ENCODE measurements around the gene ESRRA. TPM values are rescaled to one million over a fixed set of nuclear protein-coding genes. Genes with fewer than 3 reads are reported as not detected.
"Not testable (repeated sequence)": the region's sequence is repeated elsewhere in the genome, so short reads cannot be mapped to it uniquely, and the experiment has no call there.

The ESRRA gene
- polyA plus RNA-seq, 3 donors = 16.6 to 30.5 (median 26.3) TPM

DNA sequence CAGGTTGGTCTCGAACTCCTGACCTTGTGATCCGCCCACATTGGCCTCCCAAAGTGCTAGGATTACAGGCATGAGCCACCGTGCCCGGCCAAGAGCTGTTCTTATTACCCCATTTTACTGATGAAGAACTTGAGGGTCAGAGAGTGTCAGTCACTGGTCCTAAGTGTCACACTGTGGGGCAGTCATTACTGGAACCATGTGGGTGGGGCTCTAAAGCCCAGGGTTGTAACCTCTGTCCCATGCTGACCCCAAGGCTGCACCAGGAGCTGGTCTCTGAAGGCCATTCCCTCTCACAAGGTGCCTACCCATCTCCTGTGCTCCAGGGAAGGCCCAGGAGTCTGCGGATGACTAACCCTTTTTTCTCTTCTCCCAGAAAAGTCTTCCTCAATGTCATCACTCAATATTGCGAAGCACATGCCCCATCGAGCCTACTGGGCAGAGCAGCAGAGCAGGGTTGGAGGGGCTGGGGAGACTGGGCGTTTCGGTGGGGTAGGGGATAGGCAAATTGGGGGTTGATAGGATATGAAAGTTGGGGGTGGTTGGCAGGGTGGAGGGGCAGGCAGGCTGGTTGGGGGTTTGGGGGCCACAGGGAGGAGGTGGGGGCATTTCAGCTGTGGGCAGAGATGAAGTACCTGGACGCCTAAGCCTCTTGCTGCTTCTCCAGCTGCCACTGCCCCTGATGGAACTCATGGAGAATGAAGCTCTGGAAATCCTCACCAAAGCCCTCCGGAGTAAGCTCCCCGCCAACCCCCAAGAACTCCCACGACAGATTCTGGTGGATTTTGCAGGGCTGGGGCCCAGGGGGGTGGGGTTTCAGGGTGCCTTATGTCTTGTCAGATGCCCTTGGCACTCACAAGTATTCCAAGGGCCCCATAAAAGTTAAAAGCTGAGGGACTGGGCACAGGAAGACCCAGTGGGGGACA lies 2.0 kb upstream of the ESRRA start:
- DNase-seq (ENCODE audit: extremely low read depth in 1 of 11, low read depth in 9 of 11, low spot score in 4 of 11) = no peak

DNA sequence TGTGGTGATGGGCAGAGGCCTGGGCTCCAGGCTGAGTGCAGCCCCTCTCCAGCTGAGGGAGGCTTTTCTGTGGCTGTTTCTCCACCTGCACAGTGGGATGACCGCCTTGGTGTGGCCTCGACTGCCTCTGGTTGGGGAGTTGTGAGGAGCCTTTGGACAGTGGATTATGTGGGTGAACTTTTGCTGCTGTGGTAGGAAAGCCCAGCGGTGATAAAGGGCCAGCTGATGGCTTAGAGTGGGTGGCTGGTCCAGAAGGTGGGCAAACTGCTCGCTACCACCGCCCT lies 1.4 kb upstream of the ESRRA start:
- no peak for DNase-seq (ENCODE audit: extremely low read depth in 1 of 11, low read depth in 9 of 11, low spot score in 4 of 11)

DNA sequence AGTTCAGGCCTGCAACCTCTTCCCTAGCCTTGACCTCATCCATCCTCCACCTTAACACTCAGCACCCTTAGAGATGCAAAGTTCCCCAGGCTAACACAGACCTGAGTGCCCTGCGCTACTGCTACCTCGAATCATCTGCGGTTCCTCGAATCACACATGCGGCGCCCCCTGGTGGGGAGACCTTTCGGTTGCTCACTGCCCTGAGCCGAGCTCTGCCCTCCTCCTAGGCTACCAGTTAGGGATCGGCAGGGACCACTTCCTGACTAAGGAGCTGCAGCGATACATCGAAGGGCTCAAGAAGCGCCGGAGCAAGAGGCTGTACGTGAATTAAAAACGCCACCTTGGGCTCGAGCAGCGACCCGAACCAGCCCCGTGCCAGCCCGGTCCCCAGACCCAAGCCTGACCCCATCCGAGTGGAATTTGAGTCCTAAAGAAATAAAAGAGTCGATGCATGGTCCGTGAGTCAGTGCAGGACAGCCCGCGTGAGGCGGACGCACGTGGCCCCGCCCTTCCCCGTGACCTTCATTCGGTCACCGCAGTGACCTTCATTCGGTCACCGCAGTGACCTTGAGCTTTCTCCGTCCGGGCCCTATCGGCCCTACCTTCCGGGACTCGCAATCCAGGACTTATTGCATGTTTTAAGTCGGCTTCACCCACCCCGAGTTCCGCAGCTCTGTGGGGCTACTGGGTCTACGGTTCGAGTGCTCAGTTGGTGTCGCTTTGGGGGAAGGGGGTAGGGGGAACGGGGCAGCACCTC lies 830 bp upstream of the ESRRA start:
- DNase-seq (ENCODE audit: extremely low read depth in 1 of 11, low read depth in 9 of 11, low spot score in 4 of 11) = peak in 9 of 11 donors; percentile 71 to 86 (median 82)

DNA sequence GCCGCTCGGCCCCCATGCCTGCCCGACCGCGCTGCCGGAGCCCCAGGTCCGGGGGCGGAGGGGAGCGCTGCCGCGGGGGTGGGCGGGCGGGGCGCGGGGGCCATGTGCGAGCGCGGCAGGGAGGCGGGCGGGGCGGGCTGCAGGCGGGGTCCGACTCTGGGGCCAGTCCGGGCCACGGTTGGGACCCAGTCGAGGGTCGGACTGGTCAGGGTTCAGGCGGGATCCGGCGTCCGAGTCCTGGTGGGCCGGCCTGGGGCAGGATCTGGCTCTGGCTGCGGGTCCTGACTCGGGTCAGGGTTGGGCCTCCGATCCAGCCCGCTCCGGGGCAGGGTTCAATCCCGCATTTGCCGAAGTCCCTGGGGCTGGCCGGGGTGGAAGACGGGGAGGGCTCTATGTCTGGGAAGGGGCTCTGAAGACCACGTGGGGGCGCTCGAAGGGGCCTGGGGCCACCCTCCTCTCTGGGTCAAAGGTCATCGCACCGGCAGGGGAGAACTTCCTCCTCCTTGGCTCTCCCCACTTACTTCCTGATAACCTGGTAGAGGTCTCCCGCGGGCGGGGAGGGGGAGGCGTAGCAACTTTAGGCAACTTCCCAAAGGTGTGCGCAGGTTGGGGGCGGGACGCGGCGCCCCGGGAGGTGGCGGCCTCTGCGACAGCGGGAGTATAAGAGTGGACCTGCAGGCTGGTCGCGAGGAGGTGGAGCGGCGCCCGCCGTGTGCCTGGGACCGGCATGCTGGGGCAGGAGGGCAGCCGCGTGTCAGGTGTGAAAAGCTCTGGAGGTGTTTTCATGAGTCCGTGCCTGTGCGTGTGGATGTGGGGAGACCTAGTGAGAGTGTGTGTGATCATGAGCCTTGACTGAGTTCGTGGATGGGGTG lies 603 bp downstream of the ESRRA start:
- DNase-seq (ENCODE audit: extremely low read depth in 1 of 11, low read depth in 9 of 11, low spot score in 4 of 11) = no peak

DNA sequence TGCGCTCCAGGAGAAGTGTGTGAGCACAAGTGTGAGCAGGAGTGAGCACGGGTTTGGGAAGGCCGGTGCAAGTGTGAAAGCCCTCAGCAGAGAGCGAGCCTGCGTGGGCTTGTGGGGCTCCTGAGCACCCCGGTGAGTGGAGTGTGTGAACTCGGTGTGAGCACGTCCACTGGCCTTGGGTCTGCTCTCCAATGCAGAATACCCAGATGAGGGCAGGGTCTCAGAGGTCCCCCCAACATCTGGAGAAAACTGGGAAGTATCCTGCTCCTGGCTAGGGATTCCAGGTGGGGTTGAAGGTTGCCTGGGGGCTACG lies 1.2 kb downstream of the ESRRA start:
- no peak for DNase-seq (ENCODE audit: extremely low read depth in 1 of 11, low read depth in 9 of 11, low spot score in 4 of 11)

DNA sequence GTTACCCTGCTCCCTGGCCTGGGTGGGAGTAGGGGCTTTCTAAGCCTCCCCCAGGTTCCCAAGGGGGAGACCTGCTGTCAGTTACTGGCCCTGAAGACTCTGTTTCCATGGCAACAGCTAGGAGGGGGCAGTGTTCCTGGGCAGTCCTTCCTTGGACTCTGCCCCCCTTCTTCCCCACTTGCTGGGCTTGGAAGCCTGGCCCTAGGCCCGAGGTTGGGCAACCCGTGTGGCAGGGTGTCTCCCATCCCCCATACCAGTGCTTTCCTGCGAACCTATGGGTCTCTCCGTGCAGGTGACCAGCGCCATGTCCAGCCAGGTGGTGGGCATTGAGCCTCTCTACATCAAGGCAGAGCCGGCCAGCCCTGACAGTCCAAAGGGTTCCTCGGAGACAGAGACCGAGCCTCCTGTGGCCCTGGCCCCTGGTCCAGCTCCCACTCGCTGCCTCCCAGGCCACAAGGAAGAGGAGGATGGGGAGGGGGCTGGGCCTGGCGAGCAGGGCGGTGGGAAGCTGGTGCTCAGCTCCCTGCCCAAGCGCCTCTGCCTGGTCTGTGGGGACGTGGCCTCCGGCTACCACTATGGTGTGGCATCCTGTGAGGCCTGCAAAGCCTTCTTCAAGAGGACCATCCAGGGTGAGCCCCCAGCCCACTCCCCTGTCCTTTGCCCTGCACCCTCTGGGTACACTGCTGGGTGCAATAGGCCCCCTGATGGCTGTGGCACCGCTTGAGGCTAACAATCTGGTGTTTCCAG lies 1.7 kb downstream of the ESRRA start:
- DNase-seq (ENCODE audit: extremely low read depth in 1 of 11, low read depth in 9 of 11, low spot score in 4 of 11) = no peak

DNA sequence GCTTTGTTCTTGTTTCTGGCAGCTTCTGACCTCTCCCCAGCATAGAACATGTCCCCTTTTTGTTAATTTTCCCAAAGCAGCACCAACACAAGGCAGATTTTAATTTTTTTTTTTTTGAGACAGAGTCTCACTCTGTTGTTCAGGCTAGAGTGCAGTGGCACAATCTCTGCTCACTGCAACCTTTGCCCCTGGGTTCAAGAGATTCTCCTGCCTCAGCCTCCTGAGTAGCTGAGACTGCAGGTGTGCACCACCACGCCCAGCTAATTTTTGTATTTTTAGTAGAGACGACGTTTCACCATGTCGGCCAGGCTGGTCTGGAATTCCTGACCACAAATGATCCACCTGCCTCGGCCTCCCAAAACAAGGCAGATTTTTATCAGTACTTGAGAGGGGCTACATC lies 2.5 kb downstream of the ESRRA start:
- DNase-seq (ENCODE audit: extremely low read depth in 1 of 11, low read depth in 9 of 11, low spot score in 4 of 11) = not testable (repeated sequence)

DNA sequence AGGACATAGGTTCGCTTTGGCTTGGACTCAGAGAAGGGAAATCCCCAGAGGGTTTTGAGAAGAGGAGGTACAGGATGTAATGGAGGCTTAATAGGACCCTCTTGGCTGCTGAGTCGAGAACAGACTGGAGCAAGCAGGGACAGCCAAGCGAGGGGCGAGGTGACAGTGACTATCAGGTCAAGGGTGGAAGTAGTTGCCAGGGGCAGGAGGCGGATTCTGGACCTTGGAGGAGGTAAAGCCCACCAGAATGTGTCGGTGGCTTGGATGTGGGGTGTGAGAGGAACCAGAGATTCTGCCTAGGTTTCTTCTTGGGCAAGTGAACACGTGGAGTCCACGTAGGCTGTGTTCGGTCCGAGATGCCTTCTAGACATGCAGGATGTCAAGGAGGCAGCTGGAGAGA lies 7.6 kb downstream of the ESRRA start:
- no peak for DNase-seq (ENCODE audit: extremely low read depth in 1 of 11, low read depth in 9 of 11, low spot score in 4 of 11)

DNA sequence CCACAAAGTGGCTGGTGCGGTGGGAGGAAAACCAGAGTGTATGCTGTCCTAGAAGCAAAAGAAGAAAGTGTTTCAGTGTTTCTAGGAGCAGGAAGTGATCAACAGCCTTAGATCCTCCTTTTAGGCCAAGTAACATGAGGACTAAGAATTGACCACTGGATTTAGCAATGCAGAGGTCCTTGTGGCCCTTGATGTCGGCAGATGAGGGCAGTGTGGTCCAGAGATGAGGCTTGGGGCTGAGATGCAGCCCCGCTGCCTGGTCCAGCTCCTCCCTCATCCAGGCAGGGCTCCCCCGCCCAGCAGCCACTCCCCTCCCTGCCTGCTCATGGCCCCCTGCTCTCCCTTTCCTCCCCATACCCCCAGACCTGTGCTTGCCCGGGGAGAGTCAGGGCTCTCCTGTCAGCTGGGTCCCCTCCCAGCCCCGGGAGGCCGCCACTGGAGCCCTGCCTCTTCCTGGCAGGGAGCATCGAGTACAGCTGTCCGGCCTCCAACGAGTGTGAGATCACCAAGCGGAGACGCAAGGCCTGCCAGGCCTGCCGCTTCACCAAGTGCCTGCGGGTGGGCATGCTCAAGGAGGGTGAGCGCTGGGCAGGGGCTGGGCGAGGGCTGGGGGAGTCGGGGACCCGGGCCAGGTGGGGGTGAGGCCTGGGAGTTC lies 8.3 kb downstream of the ESRRA start:
- DNase-seq (ENCODE audit: extremely low read depth in 1 of 11, low read depth in 9 of 11, low spot score in 4 of 11) = no peak

DNA sequence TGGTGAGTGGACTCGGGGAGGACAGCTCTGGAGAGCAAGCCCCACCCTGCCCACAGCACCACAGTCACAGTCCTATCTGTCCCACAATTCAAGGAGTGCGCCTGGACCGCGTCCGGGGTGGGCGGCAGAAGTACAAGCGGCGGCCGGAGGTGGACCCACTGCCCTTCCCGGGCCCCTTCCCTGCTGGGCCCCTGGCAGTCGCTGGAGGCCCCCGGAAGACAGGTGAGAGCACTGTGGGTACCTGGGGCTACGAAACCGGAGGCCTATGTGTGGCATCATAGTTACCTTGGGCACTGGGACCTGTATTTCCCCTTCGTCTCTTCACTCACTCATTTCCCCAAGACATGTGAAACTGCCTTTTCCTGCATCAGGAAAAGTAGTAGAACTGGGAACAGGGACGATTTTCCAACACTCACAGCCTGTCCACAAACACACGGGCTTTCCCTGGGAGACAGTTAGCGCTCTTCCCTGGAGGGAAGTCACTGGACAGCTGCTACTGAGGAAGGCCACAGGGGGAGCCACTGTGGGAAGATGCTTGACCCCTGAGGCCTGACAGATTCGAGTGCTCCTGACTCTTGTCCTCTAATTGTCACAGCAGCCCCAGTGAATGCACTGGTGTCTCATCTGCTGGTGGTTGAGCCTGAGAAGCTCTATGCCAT lies 9.0 kb downstream of the ESRRA start:
- DNase-seq (ENCODE audit: extremely low read depth in 1 of 11, low read depth in 9 of 11, low spot score in 4 of 11) = no peak

DNA sequence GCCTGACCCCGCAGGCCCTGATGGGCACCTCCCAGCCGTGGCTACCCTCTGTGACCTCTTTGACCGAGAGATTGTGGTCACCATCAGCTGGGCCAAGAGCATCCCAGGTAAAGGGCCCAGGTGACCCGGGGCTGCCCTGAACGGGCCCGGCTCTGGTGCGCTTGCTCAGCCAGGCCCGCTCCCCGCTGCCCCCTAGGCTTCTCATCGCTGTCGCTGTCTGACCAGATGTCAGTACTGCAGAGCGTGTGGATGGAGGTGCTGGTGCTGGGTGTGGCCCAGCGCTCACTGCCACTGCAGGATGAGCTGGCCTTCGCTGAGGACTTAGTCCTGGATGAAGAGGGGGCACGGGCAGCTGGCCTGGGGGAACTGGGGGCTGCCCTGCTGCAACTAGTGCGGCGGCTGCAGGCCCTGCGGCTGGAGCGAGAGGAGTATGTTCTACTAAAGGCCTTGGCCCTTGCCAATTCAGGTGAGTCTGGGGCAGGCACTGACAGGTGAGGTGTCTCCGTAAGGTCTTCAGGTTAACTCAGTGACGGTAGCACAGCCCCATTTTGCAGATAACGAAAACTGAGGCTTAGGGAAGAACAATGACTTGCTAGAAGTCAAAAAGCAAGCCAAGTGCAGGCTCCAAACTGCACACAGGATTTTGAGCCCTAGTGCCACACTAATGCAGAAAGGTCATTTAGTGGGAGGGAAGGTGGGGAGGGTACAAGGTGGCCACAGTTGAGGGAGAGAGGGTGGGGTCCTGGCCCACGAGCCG lies 9.7 kb downstream of the ESRRA start:
- no peak for DNase-seq (ENCODE audit: extremely low read depth in 1 of 11, low read depth in 9 of 11, low spot score in 4 of 11)

DNA sequence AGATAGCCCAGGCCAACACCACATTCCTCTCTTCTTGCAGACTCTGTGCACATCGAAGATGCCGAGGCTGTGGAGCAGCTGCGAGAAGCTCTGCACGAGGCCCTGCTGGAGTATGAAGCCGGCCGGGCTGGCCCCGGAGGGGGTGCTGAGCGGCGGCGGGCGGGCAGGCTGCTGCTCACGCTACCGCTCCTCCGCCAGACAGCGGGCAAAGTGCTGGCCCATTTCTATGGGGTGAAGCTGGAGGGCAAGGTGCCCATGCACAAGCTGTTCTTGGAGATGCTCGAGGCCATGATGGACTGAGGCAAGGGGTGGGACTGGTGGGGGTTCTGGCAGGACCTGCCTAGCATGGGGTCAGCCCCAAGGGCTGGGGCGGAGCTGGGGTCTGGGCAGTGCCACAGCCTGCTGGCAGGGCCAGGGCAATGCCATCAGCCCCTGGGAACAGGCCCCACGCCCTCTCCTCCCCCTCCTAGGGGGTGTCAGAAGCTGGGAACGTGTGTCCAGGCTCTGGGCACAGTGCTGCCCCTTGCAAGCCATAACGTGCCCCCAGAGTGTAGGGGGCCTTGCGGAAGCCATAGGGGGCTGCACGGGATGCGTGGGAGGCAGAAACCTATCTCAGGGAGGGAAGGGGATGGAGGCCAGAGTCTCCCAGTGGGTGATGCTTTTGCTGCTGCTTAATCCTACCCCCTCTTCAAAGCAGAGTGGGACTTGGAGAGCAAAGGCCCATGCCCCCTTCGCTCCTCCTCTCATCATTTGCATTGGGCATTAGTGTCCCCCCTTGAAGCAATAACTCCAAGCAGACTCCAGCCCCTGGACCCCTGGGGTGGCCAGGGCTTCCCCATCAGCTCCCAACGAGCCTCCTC lies 10.6 kb downstream of the ESRRA start:
- not testable (repeated sequence) for DNase-seq (ENCODE audit: extremely low read depth in 1 of 11, low read depth in 9 of 11, low spot score in 4 of 11)

DNA sequence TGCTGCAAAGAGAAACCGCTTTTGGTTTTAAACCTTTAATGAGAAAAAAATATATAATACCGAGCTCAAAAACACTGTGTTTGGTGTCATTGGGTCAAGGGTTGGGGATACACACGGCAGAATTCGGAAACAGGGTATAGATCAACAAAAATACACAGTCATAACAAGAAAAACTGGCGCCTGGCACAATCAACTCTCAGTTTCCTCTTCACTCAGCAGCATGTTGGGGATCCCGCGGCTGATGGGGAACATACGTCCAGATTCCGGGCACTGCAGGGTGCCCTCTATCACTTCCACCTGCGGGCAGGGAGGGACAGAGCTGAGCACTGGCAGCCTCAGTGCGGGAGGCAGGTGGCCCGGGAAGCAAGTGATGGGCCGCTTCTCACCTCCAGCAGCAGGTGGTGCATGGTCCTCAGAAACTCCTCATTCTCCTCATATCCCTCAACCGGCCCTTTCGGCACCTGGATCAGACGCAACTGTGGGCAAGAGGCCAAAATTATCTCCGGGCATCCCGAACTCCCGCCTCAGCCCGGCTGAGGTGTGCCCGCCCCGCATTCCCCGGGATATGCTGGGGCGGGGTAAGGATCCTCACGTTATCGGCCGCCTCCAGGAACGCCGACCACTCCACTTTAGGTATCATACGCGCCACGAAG lies 11.5 kb downstream of the ESRRA start:
- DNase-seq (ENCODE audit: extremely low read depth in 1 of 11, low read depth in 9 of 11, low spot score in 4 of 11) = no peak

DNA sequence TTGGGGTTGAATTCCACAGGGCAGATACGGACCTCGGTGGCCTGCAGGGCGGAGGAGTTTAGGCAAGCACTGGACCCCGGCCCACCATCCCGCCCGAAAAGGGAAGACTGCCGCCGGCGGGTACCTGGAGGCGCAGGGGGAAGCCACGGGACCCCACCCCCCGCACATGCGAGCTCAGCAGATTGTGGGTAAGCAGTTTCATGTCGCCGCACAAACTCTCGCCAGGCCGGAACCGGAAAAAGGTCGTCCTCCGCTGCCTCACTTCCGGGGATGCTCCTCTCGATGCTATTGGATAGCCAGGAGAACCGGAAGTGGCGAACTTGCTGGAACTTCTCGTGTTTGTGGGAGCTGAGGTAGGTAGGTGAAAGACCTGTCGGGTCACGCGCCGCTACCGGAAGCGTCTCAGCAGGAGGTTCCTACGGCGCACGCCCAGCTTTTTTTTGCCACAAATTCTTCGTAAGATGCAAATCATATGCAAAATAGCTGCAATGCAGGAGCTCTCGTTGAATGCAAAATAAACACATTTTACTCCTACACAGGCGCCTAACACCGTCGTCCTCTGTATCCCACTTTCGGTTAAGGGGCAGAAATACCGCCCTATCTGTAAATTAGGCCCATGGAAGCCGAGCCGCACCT lies 12.1 kb downstream of the ESRRA start, which contains the start of gene TRMT112:
TRMT112 (minus strand) TSS at position 235 of the 636 bp plus-strand sequence; CDS start at position 202, 33 bp downstream.
- peak; percentile 88 to 98 (median 94) for DNase-seq (ENCODE audit: extremely low read depth in 1 of 11, low read depth in 9 of 11, low spot score in 4 of 11)
